Heart left ventricle (tissue), 16 donors: ENCODE results near the gene BRD9. TPM values are rescaled to one million over a fixed set of nuclear protein-coding genes. Genes with fewer than 3 reads are reported as not detected.
"Not testable (repeated sequence)": the region's sequence is repeated elsewhere in the genome, so short reads cannot be mapped to it uniquely, and the experiment has no call there.

ENCODE experiments used
- ATAC-seq, 4 donors: fragments of 200-7000 bp; cut with Tn5 transposase; one replicate each; pipeline ENCODE4 v1.9.1; 2020 to 2022; ENCODE audit warnings: moderate library complexity in 4 of 4, mild to moderate bottlenecking in 3 of 4, moderate number of reproducible peaks in 1 of 4
- DNase-seq, 5 donors: peaks; one replicate each; pipeline ENCODE4 v3.0.0-alpha.2; 2020
- H3K27ac ChIP-seq, 12 donors: fragments of 200-600 bp; sonication (generic) in 4 of 12; one replicate each; pipeline versions ENCODE4 v1.5.0 to v1.8.0; 2016 to 2022; ENCODE audit warnings: mild to moderate bottlenecking in 2 of 12
- H3K27me3 ChIP-seq, 9 donors: fragments of 200-600 bp; sonication (generic) in 2 of 9; one replicate each; pipeline versions ENCODE4 v1.5.1 to v1.8.0; 2016 to 2022; ENCODE audit warnings: mild to moderate bottlenecking in 3 of 9
- H3K36me3 ChIP-seq, 9 donors: fragments of 200-600 bp; sonication (generic) in 2 of 9; one replicate each; pipeline versions ENCODE4 v1.5.0 to v1.8.0; 2018 to 2022; ENCODE audit warnings: mild to moderate bottlenecking in 2 of 9
- H3K4me1 ChIP-seq, 12 donors: fragments of 200-600 bp; sonication (generic) in 4 of 12; one replicate each; pipeline versions ENCODE4 v1.5.0 to v1.8.0; 2016 to 2022; ENCODE audit warnings: mild to moderate bottlenecking in 3 of 12
- H3K4me3 ChIP-seq, 12 donors: fragments of 200-600 bp; sonication (generic) in 4 of 12; one replicate each; pipeline versions ENCODE4 v1.5.0 to v1.8.0; 2017 to 2022; ENCODE audit warnings: mild to moderate bottlenecking in 9 of 12, moderate library complexity in 4 of 12
- H3K9me3 ChIP-seq, 12 donors: fragments of 200-600 bp; sonication (generic) in 4 of 12; one replicate each; pipeline versions ENCODE4 v1.5.0 to v1.8.0; 2016 to 2022; ENCODE audit warnings: mild to moderate bottlenecking in 1 of 12
- POLR2A ChIP-seq, 2 donors: fragments of 450-650 bp; IDR thresholded peaks; one replicate each; pipeline ENCODE4 v1.6.1; 2017; ENCODE audit warnings: antibody characterized with exemption in 2 of 2, mild to moderate bottlenecking in 2 of 2, moderate library complexity in 2 of 2
- WGBS, 4 donors: extraction: QIAGEN DNeasy Blood & Tissue Kit in 2 of 4; methylation state at CpG; one replicate each; pipeline versions ENCODE4 v1.1.5 to v1.1.7; 2013 to 2018; 5-methylcytosine and 5-hydroxymethylcytosine counted together
- intact Hi-C, 10 donors: fragments of 100-400 bp; cut with DNase I; formaldehyde crosslinking; loops; one replicate each; pipeline versions ENCODE4 v1.11.1 to v1.14.2; 2022
- polyA plus RNA-seq, 2 donors: library from polyadenylated mRNA; stranded (reverse); fragments of 200-250 nt; gene quantifications; one replicate each; pipeline ENCODE4 v1.2.3, GENCODE V29; 2013
- total RNA-seq, 9 donors: library from RNA; depleted of rRNA in 2 of 9; stranded (reverse); fragments of >200 nt in 2 of 9; fragmentation: NEBNext Ultra II Directional in 3 of 9; extraction: Animal tissue kit (Norgen Biotek cat#: 25700) in 3 of 9; gene quantifications; one replicate each; pipeline versions ENCODE4 v1.1.0 to v1.2.4, GENCODE V29; 2016 to 2023
- TF ChIP-seq, protein P1 (sequence below), 12 donors: fragments of 200-600 bp; sonication (generic) in 4 of 12; IDR thresholded peaks; one replicate each; pipeline versions ENCODE4 v1.5.0 to v1.8.0; 2018 to 2022; ENCODE audit warnings: antibody characterized with exemption in 12 of 12, mild to moderate bottlenecking in 5 of 12
- donor health status: ischemic (EF 13 %, LVEDD 7.1; RV severe dilation, severe dysfunction).
- donor health status: healthy with polysubstance abuse.
- donor health status: DM: no; HTN: yes; CAD: no.
- donor health status: DM: no; HTN: no; CAD: no.
- donor health status: ischemic (EF 25% LVEDD 6.9; RV normal size, moderate dysfunction).
- donor health status: ischemic (EF 25% LVEDD 5.7; RV mildly dilated, moderate dysfunction).
- donor health status: healthy.
- donor health status: DM: yes; HTN: yes; CAD: no.
- donor health status: ischemic (EF 35%, LVEDD 5.7; RV mildly dilated, moderate dysfunction).
- donor health status: nonischemic (EF 11% LVEDD 7.7; RV severe dilation, severe dysfunction).
- donor health status: DM: yes; HTN: yes; CAD: no.
- donor health status: PGD.
- donor health status: ischemic (EF 29% LVEDD 5.4; RV normal size, mild dysfunction).
- donor health status: nonischemic (EF 23%, LVEDD 6.1; RV moderate dilation, normal function).

BRD9 gene
- total and polyA plus RNA-seq, 11 donors, result 17.5 to 32.1 (median 22.5) TPM

DNA sequence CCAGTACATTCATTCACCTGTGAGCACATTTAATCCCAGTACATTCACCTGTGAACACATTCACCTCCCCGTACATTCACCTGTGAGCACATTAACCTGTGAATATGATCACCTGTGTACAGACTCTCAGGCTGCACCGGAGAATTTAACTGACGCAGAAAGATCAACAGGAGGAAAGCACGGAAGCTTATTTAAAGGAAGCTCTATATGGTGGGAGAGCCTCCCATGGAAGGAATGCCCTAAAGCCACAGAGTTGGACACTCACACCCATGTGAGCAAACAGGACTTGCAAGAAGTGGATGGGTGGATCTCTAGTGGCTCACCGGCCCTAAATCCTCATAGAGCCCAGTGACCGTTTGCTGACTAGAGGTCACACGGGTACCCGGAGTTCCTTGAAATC lies 38.3 kb upstream of the BRD9 start:
- DNase-seq, result no peak
- H3K36me3 ChIP-seq, result no peaks in the 10 kb centered on the region
- ATAC-seq, result no peak
- intact Hi-C loops, result loop anchor here in 3 of 10 donors (10.0 kb wide), 2 partner anchors 214 to 714 kb away; no protein-coding TSS in a partner anchor
- H3K27me3 ChIP-seq, result peaks cover 0 to 17% (median 0%) of the 10 kb centered on the region in 9 donors
- no peak overlapping the region for H3K27ac ChIP-seq
- no peak for TF ChIP-seq POLR2A (IDR thresholded peaks at IDR 0.05)
- TF ChIP-seq, protein P1, sequence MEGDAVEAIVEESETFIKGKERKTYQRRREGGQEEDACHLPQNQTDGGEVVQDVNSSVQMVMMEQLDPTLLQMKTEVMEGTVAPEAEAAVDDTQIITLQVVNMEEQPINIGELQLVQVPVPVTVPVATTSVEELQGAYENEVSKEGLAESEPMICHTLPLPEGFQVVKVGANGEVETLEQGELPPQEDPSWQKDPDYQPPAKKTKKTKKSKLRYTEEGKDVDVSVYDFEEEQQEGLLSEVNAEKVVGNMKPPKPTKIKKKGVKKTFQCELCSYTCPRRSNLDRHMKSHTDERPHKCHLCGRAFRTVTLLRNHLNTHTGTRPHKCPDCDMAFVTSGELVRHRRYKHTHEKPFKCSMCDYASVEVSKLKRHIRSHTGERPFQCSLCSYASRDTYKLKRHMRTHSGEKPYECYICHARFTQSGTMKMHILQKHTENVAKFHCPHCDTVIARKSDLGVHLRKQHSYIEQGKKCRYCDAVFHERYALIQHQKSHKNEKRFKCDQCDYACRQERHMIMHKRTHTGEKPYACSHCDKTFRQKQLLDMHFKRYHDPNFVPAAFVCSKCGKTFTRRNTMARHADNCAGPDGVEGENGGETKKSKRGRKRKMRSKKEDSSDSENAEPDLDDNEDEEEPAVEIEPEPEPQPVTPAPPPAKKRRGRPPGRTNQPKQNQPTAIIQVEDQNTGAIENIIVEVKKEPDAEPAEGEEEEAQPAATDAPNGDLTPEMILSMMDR (IDR thresholded peaks at IDR 0.05), result no peak
- no peak overlapping the region for H3K4me3 ChIP-seq
- H3K9me3 ChIP-seq, result no peaks in the 10 kb centered on the region
- H3K4me1 ChIP-seq, result peaks cover 0 to 12% (median 8%) of the 10 kb centered on the region in 12 donors
- WGBS, 4 donors, result 88 to 95% (median 91%) methylated on average over 8 of the region's 8 CpGs

DNA sequence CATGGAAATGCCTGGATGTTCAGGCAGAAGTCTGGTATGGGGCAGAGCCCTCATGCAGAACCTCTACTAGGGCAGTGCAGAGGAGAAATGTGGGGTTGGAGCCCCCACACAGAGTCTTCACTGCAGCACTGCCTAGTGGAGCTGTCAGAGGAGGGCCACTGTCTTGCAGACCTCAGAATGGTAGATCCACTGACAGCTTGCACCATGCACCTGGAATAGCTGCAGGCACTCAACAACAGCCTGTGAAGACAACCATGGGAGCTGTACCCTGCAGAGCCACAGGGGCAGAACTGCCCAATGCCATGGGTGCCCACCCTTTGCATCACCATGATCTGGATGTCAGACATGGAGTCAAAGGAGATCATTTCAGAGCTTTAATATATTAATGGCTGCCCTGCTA lies 37.0 kb upstream of the BRD9 start:
- Histone ChIP-seq H3K27ac (no peak overlapping the region), H3K4me1 (peaks cover 0 to 12% (median 8%) of the 10 kb centered on the region in 12 donors), H3K27me3 (peaks cover 0 to 24% (median 3%) of the 10 kb centered on the region in 9 donors), H3K9me3 (no peaks in the 10 kb centered on the region), H3K4me3 (no peak overlapping the region), H3K36me3 (no peaks in the 10 kb centered on the region)
- intact Hi-C loops, result loop anchor here in 3 of 10 donors (10.0 kb wide), 2 partner anchors 75 to 715 kb away; partner anchors contain the start of gene NKD2 (in 2 of the 3)
- no peak for ATAC-seq
- TF ChIP-seq, protein P1 (IDR thresholded peaks at IDR 0.05), result no peak
- no peak for TF ChIP-seq POLR2A (IDR thresholded peaks at IDR 0.05)
- no peak for DNase-seq

DNA sequence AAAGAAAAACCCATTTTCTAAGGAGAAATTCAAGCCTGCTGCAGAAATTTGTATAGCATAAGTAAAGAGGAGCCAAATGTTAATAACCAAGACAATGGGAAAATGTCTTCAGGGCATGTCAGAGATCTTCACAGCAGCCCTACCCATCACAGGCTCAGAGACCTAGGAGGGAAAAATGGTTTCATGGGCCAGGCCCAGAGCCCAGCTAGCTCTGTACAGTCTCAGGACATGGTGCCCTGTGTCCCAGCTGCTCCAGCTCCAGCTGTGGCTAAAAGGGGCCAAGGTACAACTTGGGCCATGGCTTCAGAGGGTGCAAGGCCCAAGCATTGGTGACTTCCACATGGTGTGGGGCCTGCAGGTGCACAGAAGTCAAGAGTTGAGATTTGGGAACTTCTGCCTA lies 36.6 kb upstream of the BRD9 start:
- DNase-seq, ATAC-seq, H3K4me3 ChIP-seq, H3K36me3 ChIP-seq, H3K9me3 ChIP-seq, H3K27ac ChIP-seq: not testable (repeated sequence)
- peaks cover 0 to 12% (median 8%) of the 10 kb centered on the region in 12 donors for H3K4me1 ChIP-seq
- H3K27me3 ChIP-seq, result peaks cover 0 to 27% (median 6%) of the 10 kb centered on the region in 9 donors
- intact Hi-C loops, result loop anchor here in 3 of 10 donors (10.0 kb wide), 2 partner anchors 76 to 716 kb away; partner anchors contain the start of gene NKD2 (in 2 of the 3)

DNA sequence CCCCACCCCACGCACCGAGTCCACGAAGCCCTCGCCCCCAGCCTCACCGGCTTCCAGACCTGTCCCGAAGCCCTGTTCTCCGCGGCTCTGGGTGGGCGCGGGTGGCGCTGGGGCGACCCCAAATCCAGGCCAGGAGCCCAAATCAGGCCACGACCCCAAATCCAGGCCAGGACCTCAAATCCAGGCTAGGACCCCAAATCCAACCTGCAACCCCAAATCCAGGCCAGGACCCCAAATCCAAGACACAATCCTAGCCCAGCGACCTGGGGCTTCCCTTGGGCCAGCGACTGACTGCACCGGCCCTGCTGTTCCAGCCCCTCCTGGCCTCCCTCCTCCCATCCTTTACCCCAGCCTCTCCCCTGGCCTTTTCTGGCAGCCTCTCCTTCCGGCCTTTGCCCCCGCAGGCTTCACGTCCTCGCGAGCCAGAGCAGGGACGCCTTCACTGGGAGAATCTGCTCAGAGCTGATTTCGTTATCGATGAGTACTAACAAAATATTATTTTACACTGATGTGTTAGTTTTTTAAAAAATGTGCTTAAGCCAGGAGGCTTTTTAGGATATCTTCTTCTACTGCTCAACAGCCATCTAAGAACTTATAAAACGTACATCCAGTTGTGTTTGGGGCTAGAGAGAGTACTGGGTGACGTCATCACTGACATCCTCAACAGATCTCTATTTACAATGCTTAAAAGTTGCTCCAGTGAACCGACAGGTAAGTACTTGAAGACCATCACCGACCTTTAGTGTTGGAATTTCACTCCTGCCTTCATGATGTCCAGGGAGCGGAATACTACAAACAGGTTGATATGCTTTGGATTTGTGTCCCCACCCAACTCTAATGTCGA lies 34.8 kb upstream of the BRD9 start:
- DNase-seq, result no peak
- H3K27me3 ChIP-seq, result peaks cover 0 to 29% (median 6%) of the 10 kb centered on the region in 9 donors
- no peak for TF ChIP-seq POLR2A (IDR thresholded peaks at IDR 0.05)
- TF ChIP-seq, protein P1 (IDR thresholded peaks at IDR 0.05), result no peak

More for the DNA sequence above, 34.8 kb upstream of the BRD9 start:
- WGBS, 4 donors, result 78 to 88% (median 79%) methylated on average over 18 to 30 of the region's 30 CpGs
- H3K4me3 ChIP-seq, result peak overlapping the region in 10 of 12 donors; percentile 18 to 50 (median 44)
- no peaks in the 10 kb centered on the region for H3K36me3 ChIP-seq
- H3K4me1 ChIP-seq, result peaks cover 0 to 16% (median 8%) of the 10 kb centered on the region in 12 donors
- H3K27ac ChIP-seq, result no peak overlapping the region
- ATAC-seq, result no peak
- H3K9me3 ChIP-seq, result no peaks in the 10 kb centered on the region
- intact Hi-C loops, result loop anchor here in 3 of 10 donors (10.0 kb wide), 2 partner anchors 77 to 717 kb away; partner anchors contain the start of gene NKD2 (in 2 of the 3)
